Upper lobe of right lung (tissue), 1 donor: ENCODE results near the gene KRT84. TPM values are rescaled to one million over a fixed set of nuclear protein-coding genes. Genes with fewer than 3 reads are reported as not detected.

Experiments used
- ATAC-seq: fragments of 200-7000 bp; cut with Tn5 transposase; one replicate; pipeline ENCODE4 v1.9.1; 2020; ENCODE audit warnings: mild to moderate bottlenecking, moderate library complexity
- DNase-seq: peaks from one replicate; pipeline ENCODE4 v3.0.0-alpha.2; 2020
- H3K27ac ChIP-seq: fragments of 200-600 bp; one replicate; pipeline ENCODE4 v1.8.0; 2022
- H3K27me3 ChIP-seq: fragments of 200-600 bp; one replicate; pipeline ENCODE4 v1.8.0; 2022; ENCODE audit warnings: mild to moderate bottlenecking
- H3K36me3 ChIP-seq: fragments of 200-600 bp; one replicate; pipeline ENCODE4 v1.8.0; 2022
- H3K4me1 ChIP-seq: fragments of 200-600 bp; one replicate; pipeline ENCODE4 v1.8.0; 2022
- H3K4me3 ChIP-seq: fragments of 200-600 bp; one replicate; pipeline ENCODE4 v1.8.0; 2022; ENCODE audit warnings: mild to moderate bottlenecking
- H3K9me3 ChIP-seq: fragments of 200-600 bp; one replicate; pipeline ENCODE4 v1.8.0; 2022
- intact Hi-C: fragments of 100-400 bp; cut with DNase I; formaldehyde crosslinking; loops from one replicate; pipeline ENCODE4 v1.11.0; 2022
- total RNA-seq: library from RNA; stranded (reverse); fragmentation: NEBNext Ultra II Directional; extraction: Animal tissue kit (Norgen Biotek cat#: 25700); gene quantifications from one replicate; pipeline ENCODE4 v1.2.1, GENCODE V29; 2021
- TF ChIP-seq, protein P1 (sequence below): fragments of 200-600 bp; IDR thresholded peaks from one replicate; pipeline ENCODE4 v1.8.0; 2022; ENCODE audit warnings: antibody characterized with exemption
- donor health status: DM: no; HTN: yes; CAD: no; lungs with severe emphysema.

KRT84 gene
- total RNA-seq, 1 donor from 2014 or later: not detected

DNA sequence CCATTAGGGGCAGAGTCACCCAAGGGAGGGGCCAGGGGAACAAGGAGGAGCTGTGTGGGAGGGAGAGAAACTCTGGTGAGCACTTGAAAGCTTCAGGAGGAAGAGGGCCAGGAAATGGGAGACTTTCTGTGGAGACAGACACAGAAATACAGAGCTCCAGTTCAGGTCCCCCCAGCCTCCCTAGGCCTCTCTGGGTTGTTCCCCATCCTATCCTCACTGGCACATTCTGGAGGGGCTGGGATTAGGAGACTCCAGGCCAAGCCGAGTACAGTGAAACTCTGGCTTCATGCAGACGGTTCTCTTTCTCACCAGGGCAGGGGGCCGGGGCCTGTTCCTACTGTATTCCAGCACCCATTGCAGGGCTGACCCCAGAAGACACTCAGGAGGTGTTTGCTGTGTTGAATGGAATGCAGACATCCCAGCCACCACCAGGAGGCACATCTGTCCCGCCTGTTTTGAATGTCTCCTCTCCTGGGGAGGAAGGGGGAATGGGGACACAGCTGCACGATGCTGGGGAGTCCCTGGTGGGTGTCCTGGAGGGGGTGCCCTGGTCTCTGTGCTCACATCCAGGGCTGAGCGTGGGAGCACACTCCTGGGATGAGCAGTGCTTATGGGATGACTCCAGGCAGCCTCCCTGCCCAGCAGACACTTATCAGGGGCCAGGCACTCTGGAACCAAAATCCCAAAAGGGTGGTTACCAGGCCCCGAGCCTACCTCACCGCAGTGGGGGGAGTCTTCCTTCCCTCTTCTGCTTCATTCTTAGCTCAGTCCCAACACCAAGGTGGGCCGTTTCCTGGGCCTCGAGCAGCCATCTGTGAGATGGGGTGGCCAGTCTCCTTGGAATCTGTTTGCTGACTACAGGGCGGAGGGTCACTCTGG, 5.5 kb upstream of the KRT84 start:
- TF ChIP-seq, protein P1, sequence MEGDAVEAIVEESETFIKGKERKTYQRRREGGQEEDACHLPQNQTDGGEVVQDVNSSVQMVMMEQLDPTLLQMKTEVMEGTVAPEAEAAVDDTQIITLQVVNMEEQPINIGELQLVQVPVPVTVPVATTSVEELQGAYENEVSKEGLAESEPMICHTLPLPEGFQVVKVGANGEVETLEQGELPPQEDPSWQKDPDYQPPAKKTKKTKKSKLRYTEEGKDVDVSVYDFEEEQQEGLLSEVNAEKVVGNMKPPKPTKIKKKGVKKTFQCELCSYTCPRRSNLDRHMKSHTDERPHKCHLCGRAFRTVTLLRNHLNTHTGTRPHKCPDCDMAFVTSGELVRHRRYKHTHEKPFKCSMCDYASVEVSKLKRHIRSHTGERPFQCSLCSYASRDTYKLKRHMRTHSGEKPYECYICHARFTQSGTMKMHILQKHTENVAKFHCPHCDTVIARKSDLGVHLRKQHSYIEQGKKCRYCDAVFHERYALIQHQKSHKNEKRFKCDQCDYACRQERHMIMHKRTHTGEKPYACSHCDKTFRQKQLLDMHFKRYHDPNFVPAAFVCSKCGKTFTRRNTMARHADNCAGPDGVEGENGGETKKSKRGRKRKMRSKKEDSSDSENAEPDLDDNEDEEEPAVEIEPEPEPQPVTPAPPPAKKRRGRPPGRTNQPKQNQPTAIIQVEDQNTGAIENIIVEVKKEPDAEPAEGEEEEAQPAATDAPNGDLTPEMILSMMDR: peak; percentile 43
- intact Hi-C loops: no loop called here
- peak; percentile 47 for ATAC-seq

DNA sequence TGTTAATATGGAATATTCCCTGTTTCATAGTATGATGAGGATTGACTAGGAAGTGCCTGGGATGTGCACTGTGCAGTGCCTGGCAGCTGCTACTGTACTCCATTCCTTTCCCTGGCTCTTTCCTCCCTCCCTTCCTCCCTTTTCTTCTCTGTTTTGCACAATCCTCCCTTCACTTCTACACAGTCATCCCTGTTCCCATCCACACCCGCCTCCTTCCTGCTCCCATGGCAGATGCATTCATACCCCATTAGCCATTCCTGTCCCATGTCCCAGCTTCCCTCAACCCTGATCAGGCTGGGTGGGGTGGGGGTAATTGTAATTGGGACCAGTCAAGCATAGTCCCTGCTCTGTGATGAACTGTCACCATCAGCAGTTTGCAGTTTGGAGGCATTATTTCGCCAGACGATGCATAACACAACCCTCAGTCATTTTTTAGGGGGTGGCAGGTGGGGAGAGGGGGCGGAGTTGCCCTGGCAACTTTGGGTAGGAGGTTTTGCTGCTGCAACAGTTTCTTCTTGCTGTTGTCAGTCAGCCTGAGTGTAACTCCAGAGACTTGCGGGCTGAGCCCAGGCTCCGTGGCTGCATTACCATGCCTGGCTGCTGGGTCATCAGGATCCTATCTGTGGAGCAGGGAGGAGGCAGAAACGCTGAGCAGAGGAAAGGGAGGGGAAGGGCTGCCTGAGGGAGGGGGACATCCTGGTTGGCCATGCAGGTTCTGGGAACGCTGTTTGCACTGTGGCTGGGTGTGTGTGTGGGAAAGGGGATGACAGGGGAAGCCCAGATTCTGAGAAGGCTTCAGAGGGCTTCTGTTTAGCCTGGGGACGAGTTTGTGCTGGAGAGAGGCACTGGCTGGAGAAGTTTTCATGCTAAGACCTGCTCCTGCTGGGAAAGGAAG, 4.1 kb upstream of the KRT84 start:
- no peak for ATAC-seq
- no peaks in the 10 kb centered on the region for H3K9me3 ChIP-seq
- H3K36me3 ChIP-seq: no peaks in the 10 kb centered on the region
- TF ChIP-seq, protein P1: no peak
- no peaks in the 10 kb centered on the region for H3K4me1 ChIP-seq
- H3K27me3 ChIP-seq: peaks cover 4% of the 10 kb centered on the region
- intact Hi-C loops: no loop called here
- no peak overlapping the region for H3K4me3 ChIP-seq
- H3K27ac ChIP-seq: no peak overlapping the region
- DNase-seq: peak; percentile 53

More for the DNA sequence above, 5.5 kb upstream of the KRT84 start:
- H3K27me3 ChIP-seq: peaks cover 10% of the 10 kb centered on the region
- H3K27ac ChIP-seq: no peak overlapping the region
- DNase-seq: peak; percentile 60
- no peaks in the 10 kb centered on the region for H3K4me1 ChIP-seq
- H3K4me3 ChIP-seq: no peak overlapping the region
- H3K9me3 ChIP-seq: no peaks in the 10 kb centered on the region
- H3K36me3 ChIP-seq: no peaks in the 10 kb centered on the region

DNA sequence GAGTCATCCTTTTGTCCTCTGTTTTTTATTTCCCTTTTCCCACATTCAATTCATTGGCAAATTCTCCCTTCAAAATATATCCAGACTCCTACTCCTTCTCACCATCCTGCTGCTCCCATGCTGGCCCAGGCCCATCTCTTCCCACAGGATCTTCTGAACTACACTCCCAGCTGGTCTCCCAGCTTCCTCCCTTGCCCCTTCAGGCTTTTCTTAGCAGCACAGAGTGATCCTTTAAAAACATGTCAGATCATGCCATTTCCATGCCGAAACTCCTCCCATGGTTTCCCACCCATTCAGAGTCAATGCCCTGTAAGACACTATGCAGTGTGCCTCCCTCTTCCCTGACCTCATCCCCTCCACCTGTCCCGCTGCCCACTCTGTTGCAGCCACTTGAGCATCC, 2.4 kb upstream of the KRT84 start:
- DNase-seq: peak; percentile 23
- Histone ChIP-seq H3K4me3 (no peak overlapping the region), H3K9me3 (no peaks in the 10 kb centered on the region), H3K36me3 (no peaks in the 10 kb centered on the region), H3K27ac (no peak overlapping the region), H3K4me1 (no peaks in the 10 kb centered on the region), H3K27me3 (no peaks in the 10 kb centered on the region)
- no peak for ATAC-seq
- intact Hi-C loops: no loop called here
- TF ChIP-seq, protein P1: no peak

DNA sequence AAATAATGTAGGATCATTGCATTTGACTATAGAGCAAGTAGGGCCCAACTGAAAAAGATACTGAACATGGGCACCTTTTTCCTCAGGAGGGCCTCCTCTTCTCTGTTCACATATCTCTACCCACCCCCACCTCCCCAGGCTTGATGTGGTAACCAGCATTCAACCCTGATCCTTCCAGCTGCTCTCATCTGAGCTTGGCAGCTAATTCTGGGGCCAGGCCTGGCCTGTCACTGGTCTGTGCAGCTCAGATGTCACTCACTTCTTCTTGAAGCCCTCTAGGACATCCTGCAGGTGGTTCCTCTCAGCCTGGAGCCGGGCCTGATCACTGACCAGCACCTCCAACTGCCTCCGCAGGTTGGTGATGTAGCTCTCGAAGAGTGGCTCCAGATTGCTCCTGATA, 2.1 kb downstream of the KRT84 start:
- ATAC-seq: no peak
- Histone ChIP-seq H3K36me3 (no peaks in the 10 kb centered on the region), H3K9me3 (no peaks in the 10 kb centered on the region), H3K4me1 (no peaks in the 10 kb centered on the region), H3K4me3 (no peak overlapping the region), H3K27ac (no peak overlapping the region), H3K27me3 (no peaks in the 10 kb centered on the region)
- TF ChIP-seq, protein P1: no peak
- DNase-seq: peak; percentile 25
- intact Hi-C loops: no loop called here

DNA sequence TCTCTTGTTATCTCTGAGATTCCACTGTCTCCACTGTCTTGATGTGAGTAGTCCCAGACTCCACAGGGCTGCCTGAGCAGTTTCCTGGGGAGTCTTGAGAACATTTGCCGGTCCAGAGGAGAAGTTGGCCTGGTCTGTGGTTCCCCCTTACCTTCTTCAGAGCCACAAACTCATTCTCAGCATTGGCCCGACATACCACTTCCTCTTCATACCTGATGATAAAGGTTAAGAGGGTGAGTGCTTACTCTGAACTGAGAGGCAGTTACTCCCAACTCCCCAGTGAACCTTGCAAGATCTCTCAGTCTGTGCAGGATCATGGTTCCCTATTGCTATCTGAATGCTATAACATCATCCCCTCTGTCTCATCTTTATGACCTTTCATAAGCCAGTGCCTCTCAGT, 2.6 kb downstream of the KRT84 start:
- intact Hi-C loops: no loop called here

More for the DNA sequence above, 2.6 kb downstream of the KRT84 start:
- no peaks in the 10 kb centered on the region for H3K4me1 ChIP-seq
- peak; percentile 5 for DNase-seq
- H3K27me3 ChIP-seq: no peaks in the 10 kb centered on the region
- ATAC-seq: no peak
- TF ChIP-seq, protein P1: no peak
- H3K27ac ChIP-seq: no peak overlapping the region
- no peak overlapping the region for H3K4me3 ChIP-seq
- no peaks in the 10 kb centered on the region for H3K36me3 ChIP-seq
- no peaks in the 10 kb centered on the region for H3K9me3 ChIP-seq
